ELF-1 (cell line): Measurements from ENCODE around the gene MAP4K1.
A peak's percentile ranks its signal among the peaks of the same experiment; 100 is the strongest.

Experiments used
- DNase-seq: peaks from one replicate; pipeline ENCODE4 v3.0.0-alpha.2; 2016; ENCODE audit warnings: low read depth, low spot score

Gene MAP4K1

GRCh38 chr19:38617764-38618589, at the start of gene MAP4K1:
MAP4K1 (minus strand) TSS chr19:38617953; CDS start chr19:38617895, 58 bp downstream.
- DNase-seq: peak; percentile 28

GRCh38 chr19:38666663-38667511, 49.1 kb upstream of the MAP4K1 start:
- DNase-seq: peak; percentile 85

- peak; percentile 97 for DNase-seq
Observed at GRCh38 chr19:38665950-38666662, 48.4 kb upstream of the MAP4K1 start.

- DNase-seq: no peak
Observed at GRCh38 chr19:38665219-38665931, 47.6 kb upstream of the MAP4K1 start.

- no peak for DNase-seq
Observed at GRCh38 chr19:38664503-38665211, 46.9 kb upstream of the MAP4K1 start.

DNA sequence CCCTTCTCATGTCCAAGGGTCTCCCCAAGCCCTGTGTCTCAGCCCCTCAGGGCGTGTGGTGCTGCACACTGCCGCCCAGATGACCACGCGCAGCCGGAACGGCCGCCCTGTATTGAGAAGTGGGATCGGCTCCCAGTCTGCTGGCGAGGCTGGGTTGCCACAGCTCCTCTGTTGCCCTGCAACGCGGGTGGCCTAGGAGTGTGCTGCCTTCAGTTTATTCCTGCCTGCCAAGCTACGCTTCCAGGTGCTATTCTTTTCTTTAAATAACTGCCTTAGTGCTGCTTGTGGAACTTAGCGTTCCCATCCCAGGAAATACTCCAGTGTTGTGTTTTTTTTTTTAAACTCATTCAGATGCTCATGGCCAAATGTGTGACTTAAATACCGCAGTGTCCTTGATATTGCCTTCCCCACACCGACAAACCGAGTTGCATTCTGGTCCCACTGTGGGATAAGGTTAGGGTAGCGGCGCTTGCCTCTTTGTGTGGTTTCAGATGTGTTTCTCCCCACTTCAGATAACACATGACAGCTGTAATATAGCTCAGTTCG, 46.3 kb upstream of the MAP4K1 start:
- no peak for DNase-seq

GRCh38 chr19:38663156-38663651, 45.5 kb upstream of the MAP4K1 start:
- DNase-seq: no peak

- no peak for DNase-seq
Observed at GRCh38 chr19:38662537-38663155, 44.9 kb upstream of the MAP4K1 start.

- DNase-seq: peak; percentile 80
Observed at GRCh38 chr19:38661996-38662395, 44.2 kb upstream of the MAP4K1 start.

DNA sequence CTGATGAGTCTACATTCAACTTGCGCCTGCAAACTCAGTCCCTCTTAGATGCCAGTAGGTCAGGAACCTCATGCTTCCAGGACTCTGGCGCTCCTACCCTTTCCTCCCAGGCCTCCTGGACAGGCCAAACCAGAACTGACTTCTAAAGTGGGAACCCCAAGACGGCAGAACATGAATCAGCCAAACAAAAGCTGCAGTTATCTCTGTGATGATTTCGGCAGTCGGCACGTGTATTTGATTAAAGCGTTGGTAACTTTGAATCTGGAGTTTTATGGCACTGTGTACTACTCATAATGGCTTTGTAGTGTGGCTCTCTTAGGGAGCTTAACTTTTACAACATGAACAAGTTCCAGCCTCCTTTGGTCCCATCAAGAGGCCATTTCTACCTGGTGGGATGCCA, 43.4 kb upstream of the MAP4K1 start:
- DNase-seq: no peak

- DNase-seq: no peak
Observed at GRCh38 chr19:38660724-38661123, 43.0 kb upstream of the MAP4K1 start.

GRCh38 chr19:38658462-38659306, 40.9 kb upstream of the MAP4K1 start:
- no peak for DNase-seq

GRCh38 chr19:38657633-38658222, 40.0 kb upstream of the MAP4K1 start:
- DNase-seq: peak; percentile 87

- DNase-seq: no peak
Observed at GRCh38 chr19:38656171-38656981, 38.6 kb upstream of the MAP4K1 start.

- no peak for DNase-seq
Observed at GRCh38 chr19:38655148-38655824, 37.5 kb upstream of the MAP4K1 start.

GRCh38 chr19:38654628-38655055, 36.9 kb upstream of the MAP4K1 start:
- DNase-seq: no peak

- DNase-seq: peak; percentile 9
Observed at GRCh38 chr19:38653028-38653571, 35.3 kb upstream of the MAP4K1 start.
